GM08714 (cell line): ENCODE results near the gene R3HDM1.
"Not testable (repeated sequence)": the region's sequence is repeated elsewhere in the genome, so short reads cannot be mapped to it uniquely, and the experiment has no call there.

Experiments
- H3K4me3 ChIP-seq: fragments of 200-500 bp; sonication (Bioruptor generic); 2 replicates; pipeline ENCODE4 v1.5.1; 2014; ENCODE audit warnings: mild to moderate bottlenecking, low read length, inconsistent platforms
- ZNF274 ChIP-seq: IDR thresholded peaks from 2 replicates; pipeline ENCODE4 v1.6.1; 2012; ENCODE audit warnings: mild to moderate bottlenecking, low read depth, low read length

R3HDM1 gene

GRCh38 chr2:135531231-135532197 lies at the start of gene R3HDM1:
Gene R3HDM1, plus strand, starts transcription at chr2:135531484. Its CDS starts 73,362 bp downstream, at chr2:135604846.
- no peak for TF ChIP-seq ZNF274
- H3K4me3 ChIP-seq, result peak within 1 kb of the TSS; percentile 88

DNA sequence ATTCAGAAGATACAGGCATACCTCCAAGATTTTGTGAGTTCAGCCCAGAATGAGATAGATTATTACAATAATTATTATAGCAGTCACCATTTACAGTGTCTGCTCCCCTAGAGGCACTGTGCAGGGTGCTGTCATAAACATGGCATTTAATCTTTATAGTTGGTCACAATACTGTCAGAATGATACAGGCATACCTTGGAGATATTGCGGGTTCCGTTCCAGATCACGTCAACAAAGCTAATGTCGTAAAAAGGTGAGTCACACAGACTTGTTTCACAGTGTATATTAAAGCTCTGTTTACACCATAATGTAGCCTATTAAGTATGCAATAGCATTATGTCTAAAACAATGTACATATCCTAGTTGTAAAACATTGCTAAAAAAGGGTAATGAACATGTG lies 45.8 kb upstream of the R3HDM1 start:
- no peak overlapping the region for H3K4me3 ChIP-seq
- no peak for TF ChIP-seq ZNF274

DNA sequence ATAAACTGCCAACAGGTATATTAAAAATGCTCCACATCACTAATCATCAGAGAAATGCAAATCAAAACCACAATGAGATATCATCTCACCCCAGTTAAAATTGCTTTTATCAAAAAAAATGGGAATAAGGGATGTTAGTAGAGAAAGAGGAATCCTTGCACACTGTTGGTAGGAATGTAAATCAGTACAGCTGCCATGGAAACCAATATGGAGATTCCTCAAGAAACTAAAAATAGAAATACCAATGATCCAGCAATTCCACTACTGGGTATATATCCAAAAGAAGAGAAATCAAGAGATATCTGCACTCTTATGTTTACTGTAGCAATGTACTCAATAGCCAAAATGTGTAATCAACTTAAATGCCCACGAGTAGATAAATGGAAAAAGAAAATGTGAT lies 40.9 kb upstream of the R3HDM1 start:
- no peak overlapping the region for H3K4me3 ChIP-seq
- no peak for TF ChIP-seq ZNF274

DNA sequence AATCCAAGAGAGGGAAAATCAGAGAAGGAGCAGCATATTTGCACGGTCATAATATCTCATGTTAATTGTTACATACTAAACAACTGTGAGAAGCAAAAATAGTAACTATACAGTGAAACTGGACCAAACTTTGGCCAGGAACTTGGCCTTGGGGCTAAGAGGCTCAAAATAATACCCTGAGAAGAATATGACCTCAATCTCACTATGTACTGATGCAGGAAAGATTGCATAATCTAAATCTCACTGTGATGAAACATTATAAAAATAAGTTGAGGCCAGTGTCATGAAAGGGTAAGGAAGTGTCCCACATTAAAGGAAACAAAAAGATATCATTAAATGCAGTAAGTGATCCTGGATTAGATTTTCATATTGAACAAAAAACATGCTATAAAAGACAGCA lies 36.8 kb upstream of the R3HDM1 start:
- no peak for TF ChIP-seq ZNF274
- no peak overlapping the region for H3K4me3 ChIP-seq

- no peak for TF ChIP-seq ZNF274
- no peak overlapping the region for H3K4me3 ChIP-seq
Measured at GRCh38 chr2:135494917-135495316, 36.4 kb upstream of the R3HDM1 start.

- H3K4me3 ChIP-seq, result not testable (repeated sequence)
Measured at GRCh38 chr2:135498588-135498987, 32.7 kb upstream of the R3HDM1 start.

DNA sequence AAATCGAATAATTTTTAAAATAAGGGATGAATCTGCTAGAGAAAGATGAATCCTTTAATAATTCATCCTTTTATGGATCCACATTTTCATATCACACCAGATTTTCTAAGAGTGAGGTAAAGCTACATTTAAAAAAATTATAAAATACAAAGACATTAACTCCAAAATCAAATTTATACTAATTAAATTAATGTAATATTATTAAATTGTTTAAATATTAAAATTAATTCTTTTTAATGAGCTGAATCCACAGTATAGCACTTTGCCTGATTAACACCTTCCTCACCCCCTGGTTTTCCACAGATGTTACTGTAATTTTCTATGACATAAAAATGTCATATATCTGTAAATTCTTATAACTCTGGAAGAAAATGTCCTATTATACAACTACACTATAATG lies 26.5 kb upstream of the R3HDM1 start:
- no peak for TF ChIP-seq ZNF274
- H3K4me3 ChIP-seq, result no peak overlapping the region

DNA sequence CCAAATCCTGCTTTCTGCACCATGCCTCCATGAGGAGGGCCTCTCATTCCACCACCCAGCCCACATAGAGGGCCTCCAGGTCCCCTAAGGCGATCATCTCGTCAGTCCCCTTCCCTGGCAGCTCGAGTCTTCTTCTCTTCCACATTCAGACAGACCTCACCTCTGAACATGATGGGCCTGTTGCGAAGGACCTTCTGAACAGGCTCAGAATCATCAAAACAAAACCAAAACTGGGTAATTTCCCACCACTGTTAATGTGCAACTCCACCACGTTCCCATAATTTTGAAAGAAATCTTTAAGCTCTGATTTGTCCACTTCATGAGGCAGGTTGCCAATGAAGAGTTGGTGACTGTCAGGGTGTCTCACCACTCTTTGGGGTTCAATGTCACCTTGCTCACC lies 20.7 kb upstream of the R3HDM1 start:
- H3K4me3 ChIP-seq, result no peak overlapping the region
- no peak for TF ChIP-seq ZNF274

GRCh38 chr2:135512099-135512498 lies 19.2 kb upstream of the R3HDM1 start:
- no peak overlapping the region for H3K4me3 ChIP-seq
- TF ChIP-seq ZNF274, result no peak

GRCh38 chr2:135525786-135526185 lies 5.5 kb upstream of the R3HDM1 start:
- H3K4me3 ChIP-seq, result no peak overlapping the region
- no peak for TF ChIP-seq ZNF274

DNA sequence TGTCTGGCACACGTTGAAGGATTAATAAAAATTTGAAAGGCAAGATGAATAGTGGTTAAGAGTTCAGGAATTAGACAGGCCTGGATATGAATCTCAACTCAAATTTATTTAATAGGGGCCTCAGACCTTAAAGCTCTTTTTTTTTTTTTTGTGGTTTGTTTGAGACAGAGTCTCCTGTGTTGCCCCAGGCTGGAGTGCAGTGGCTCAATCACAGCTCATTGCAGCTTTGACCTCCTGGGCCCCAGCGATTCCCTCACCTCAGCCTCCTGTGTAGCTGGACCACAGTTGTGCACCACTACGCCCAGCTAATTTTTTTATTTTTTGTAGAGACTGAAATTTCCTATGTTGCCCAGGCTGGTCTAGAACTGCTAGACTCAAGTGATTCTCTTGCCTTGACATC lies 3.3 kb upstream of the R3HDM1 start:
- TF ChIP-seq ZNF274, result no peak

GRCh38 chr2:135530313-135531230 lies 712 bp upstream of the R3HDM1 start, which contains the start of gene ZRANB3:
Gene ZRANB3, minus strand, starts transcription at chr2:135531218.
- no peak for TF ChIP-seq ZNF274
- H3K4me3 ChIP-seq, result peak within 1 kb of the TSS; percentile 88

More for the DNA sequence above, 3.3 kb upstream of the R3HDM1 start:
- no peak overlapping the region for H3K4me3 ChIP-seq

DNA sequence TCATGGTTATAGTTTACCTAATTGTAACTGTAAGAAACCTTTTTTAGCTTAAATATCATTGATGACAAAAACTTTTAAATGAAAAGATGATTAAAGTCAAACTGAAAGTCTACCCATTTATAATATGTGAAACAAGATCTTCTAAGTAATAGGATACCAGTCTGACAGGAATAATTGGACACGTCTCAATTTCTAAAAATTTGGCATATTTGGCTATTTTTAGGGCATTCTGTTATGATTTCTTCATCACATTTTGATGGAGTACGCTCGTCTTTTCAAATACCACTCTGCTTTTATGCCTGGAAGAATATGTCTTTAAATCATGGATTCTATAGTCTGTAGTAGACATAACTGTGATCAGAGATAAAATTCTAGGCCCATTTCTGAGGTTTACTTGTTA lies 1.3 kb downstream of the R3HDM1 start:
- H3K4me3 ChIP-seq, result peak overlapping the region; percentile 16; the same call in 1 of the 2 replicates

DNA sequence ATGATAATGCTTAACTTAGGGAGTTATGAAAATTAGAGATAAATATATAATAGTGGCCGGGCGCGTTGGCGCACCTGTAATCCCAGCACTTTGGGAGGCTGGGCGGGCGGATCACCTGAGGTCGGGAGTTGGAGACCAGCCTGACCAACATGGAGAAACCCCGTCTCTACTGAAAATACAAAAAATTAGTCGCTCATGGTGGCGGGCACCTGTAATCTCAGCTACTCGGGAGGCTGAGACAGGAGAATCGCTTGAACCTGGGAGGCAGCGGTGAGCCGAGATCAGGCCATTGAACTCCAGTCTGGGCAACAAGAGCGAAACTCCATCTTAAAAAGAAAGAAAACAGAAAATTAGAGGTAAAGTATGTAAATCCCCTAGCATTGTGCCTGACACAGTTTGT lies 2.3 kb downstream of the R3HDM1 start:
- not testable (repeated sequence) for H3K4me3 ChIP-seq

More for the DNA sequence above, 1.3 kb downstream of the R3HDM1 start:
- no peak for TF ChIP-seq ZNF274

- no peak for TF ChIP-seq ZNF274
- no peak overlapping the region for H3K4me3 ChIP-seq
Measured at GRCh38 chr2:135546436-135546835, 15.2 kb downstream of the R3HDM1 start.
